Retinal pigment epithelial cell (primary cell): ENCODE measurements around the gene AGRP.

ENCODE experiments used
- DNase-seq: peaks from one replicate; pipeline ENCODE4 v3.0.0-alpha.2; 2010; ENCODE audit warnings: low read depth
- H3K4me3 ChIP-seq: 2 replicates; pipeline ENCODE4 v1.5.1; 2011; ENCODE audit warnings: mild to moderate bottlenecking, low read length, control low read depth, moderate library complexity
- CTCF ChIP-seq: conservative IDR thresholded peaks from 2 replicates; pipeline ENCODE4 v1.5.1; 2011; ENCODE audit warnings: low read depth, low read length, control low read depth, inconsistent platforms

AGRP gene

DNA sequence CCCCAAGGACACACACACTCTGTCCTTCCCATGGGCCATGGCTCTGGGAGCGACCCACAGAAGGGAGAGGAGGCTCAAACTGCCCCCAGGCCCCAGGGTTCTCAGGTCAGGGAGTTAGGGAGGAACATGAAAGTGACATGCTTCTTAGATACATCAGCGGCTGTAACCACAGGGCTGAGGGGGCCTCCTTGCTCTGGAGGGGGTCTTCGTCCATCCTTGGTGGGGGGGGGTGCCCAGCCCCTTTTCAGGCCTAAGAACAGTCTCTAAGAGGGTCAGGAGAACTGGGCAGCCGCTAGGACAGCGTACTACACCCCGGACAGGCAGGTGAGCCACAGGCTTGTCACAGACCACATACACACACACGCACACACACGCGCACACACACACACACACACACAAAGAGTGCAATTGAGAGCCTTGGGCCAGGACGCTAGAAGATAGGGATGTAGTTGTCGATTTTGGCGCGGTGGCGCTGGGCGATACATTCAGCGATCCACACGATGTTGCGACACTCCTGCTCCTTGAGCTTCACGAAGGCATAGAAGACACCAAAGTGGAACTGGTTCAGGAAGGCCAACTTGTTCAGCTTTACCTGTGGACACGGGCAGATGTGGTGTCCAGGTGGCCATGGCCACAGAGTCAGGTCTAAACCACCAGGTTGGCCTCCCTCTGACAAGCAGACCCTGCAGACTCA lies 45.1 kb downstream of the AGRP start:
- no peak for TF ChIP-seq CTCF

GRCh38 chr16:67437513-67437912 lies 45.8 kb downstream of the AGRP start:
- TF ChIP-seq CTCF = no peak
- no peak overlapping the region for H3K4me3 ChIP-seq
- no peak for DNase-seq

More for the DNA sequence above, 45.1 kb downstream of the AGRP start:
- no peak for DNase-seq
- H3K4me3 ChIP-seq = no peak overlapping the region

DNA sequence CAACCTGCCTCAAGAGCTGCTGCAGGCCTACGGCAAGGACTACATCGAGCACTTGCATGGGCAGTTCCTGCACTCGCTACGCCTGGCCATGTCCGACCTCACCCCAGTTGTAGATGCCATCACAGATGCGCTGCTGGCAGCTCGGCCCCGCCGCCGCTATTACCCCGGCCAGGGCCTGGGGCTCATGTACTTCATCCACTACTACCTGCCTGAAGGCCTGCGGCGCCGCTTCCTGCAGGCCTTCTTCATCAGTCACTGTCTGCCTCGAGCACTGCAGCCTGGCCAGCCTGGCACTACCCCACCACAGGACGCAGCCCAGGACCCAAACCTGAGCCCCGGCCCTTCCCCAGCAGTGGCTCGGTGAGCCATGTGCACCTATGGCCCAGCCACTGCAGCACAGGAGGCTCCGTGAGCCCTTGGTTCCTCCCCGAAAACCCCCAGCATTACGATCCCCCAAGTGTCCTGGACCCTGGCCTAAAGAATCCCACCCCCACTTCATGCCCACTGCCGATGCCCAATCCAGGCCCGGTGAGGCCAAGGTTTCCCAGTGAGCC lies 46.6 kb downstream of the AGRP start:
- no peak overlapping the region for H3K4me3 ChIP-seq
- DNase-seq = no peak
- TF ChIP-seq CTCF = no peak

GRCh38 chr16:67435758-67436164 lies 47.6 kb downstream of the AGRP start:
- no peak overlapping the region for H3K4me3 ChIP-seq
- TF ChIP-seq CTCF = no peak

GRCh38 chr16:67433131-67433719 lies 50.1 kb downstream of the AGRP start:
- H3K4me3 ChIP-seq = no peak overlapping the region

More at GRCh38 chr16:67435758-67436164, 47.6 kb downstream of the AGRP start:
- no peak for DNase-seq

More at GRCh38 chr16:67433131-67433719, 50.1 kb downstream of the AGRP start:
- no peak for TF ChIP-seq CTCF
- no peak for DNase-seq
